ENCODE data around the gene HDAC4. TPM values are rescaled to one million over a fixed set of nuclear protein-coding genes. Genes with fewer than 3 reads are reported as not detected.
A peak's percentile ranks its signal among the peaks of the same experiment; 100 is the strongest.

The HDAC4 gene
- polyA plus RNA-seq, 6 donors from 2014 or later = 1.5 to 6.8 (median 2.8) TPM; not detected in 1

GRCh38 chr2:239260546-239261327 lies 140.1 kb downstream of the HDAC4 start:
- H3K4me1 Mint-ChIP-seq = peaks cover 36 to 52% (median 49%) of the 10 kb centered on the region in 3 donors

DNA sequence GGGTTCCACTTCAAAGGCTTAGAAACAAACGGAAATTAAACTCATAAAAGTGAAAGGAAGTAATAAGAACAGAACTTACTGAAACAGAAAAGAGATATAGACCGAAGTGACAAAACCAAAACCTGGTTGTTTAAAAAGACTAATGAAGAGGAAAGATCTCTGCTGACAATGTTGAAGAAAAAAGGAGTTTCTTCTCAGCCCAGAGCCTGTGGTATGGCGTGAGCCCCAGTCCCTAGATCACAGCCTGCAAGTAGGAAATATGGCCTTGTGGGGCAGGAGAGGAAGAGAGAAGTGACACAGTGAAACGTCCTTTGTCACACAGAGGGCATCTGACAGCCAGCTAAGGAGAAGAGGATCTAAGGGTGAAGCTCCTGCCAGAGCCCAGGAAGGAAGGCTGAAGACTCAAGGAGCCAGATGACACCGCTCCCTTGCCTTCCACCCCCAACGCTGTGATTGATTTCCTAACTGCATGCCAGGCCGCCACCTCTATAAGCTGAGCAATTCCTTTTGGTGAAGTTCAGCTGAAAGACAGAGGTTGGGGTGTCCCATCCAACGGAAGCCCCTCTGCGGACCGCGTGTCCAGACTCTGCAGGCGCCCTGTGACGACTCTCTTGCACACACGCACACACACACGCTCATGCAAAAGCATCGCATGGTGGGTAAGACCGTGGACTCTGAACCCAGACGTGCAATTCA lies 141.1 kb downstream of the HDAC4 start:
- DNase-seq (peak; percentile 11), ATAC-seq (ENCODE audit: low read depth in 2 of 2) (peak; percentile 48 to 52)
- Mint-ChIP-seq H3K4me1 (peaks cover 36 to 52% (median 48%) of the 10 kb centered on the region in 3 donors), H3K4me3 (peak overlapping the region; percentile 6 to 82 (median 67)), H3K27ac (peak overlapping the region in 2 of 6 donors; percentile 29 to 70), H3K27me3 (peaks cover 66 to 87% (median 75%) of the 10 kb centered on the region in 3 donors), H3K36me3 (peaks cover 17% of the 10 kb centered on the region in 2 donors), H3K9me3 (peaks cover 5 to 24% (median 20%) of the 10 kb centered on the region in 7 donors)

More at GRCh38 chr2:239260546-239261327, 140.1 kb downstream of the HDAC4 start:
- Mint-ChIP-seq H3K4me3 (peak overlapping the region in 4 of 8 donors; percentile 42 to 82 (median 59)), H3K27me3 (peaks cover 72 to 94% (median 73%) of the 10 kb centered on the region in 3 donors), H3K9me3 (peaks cover 5 to 24% (median 21%) of the 10 kb centered on the region in 7 donors), H3K36me3 (peaks cover 17% of the 10 kb centered on the region in 2 donors), H3K27ac (no peak overlapping the region)
- ATAC-seq (ENCODE audit: low read depth in 2 of 2) = no peak
- no peak for DNase-seq

DNA sequence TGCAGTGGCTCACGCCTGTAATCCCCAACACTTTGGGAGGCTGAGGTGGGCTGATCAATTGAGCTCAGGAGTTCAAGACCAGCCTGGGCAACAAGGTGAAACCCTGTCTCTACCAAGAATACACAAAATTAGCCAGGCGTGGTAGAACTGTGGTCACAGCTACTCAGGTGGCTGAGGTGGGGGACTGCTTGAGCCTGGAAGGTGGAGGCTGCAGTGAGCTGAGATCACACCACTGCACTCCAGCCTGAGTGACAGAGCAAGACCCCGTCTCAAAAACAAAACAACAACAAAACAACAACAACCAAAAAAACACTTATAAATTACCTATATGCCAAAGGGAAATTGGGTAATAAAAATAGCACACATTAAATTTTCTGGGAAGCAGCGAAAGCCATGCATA lies 141.6 kb downstream of the HDAC4 start:
- ATAC-seq (ENCODE audit: low read depth in 2 of 2) (peak; percentile 47 to 60), DNase-seq (no peak)
- Mint-ChIP-seq H3K27ac (peak overlapping the region in 2 of 6 donors; percentile 29 to 33), H3K9me3 (peaks cover 5 to 24% (median 20%) of the 10 kb centered on the region in 7 donors), H3K4me3 (peak overlapping the region in 7 of 8 donors; percentile 57 to 82 (median 70)), H3K27me3 (peaks cover 66 to 87% (median 76%) of the 10 kb centered on the region in 3 donors), H3K36me3 (peaks cover 17% of the 10 kb centered on the region in 2 donors), H3K4me1 (peaks cover 37 to 52% (median 47%) of the 10 kb centered on the region in 3 donors)

DNA sequence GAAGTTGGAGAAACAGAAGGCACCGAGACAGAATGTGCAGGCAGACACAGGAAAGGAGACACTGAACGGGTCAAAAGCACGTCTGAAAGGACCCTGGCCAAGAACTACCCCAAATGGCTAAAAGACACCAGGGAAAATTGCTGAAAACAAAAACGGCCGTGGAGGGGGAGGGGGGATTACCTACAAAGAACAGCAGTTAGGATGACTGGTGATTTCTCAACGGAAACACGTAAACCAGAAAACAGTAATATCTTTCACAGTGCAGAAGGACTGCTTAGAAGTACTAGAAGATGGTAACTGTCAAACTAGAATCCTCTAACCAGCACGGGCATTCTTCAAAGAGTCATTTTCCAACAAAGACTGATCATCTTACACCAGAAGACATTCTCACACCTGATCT lies 142.6 kb downstream of the HDAC4 start:
- H3K36me3 Mint-ChIP-seq = peaks cover 17% of the 10 kb centered on the region in 2 donors
- H3K4me1 Mint-ChIP-seq = peaks cover 46 to 58% (median 52%) of the 10 kb centered on the region in 3 donors
- peaks cover 5 to 24% (median 20%) of the 10 kb centered on the region in 7 donors for H3K9me3 Mint-ChIP-seq
- peak overlapping the region in 2 of 8 donors; percentile 53 to 75 for H3K4me3 Mint-ChIP-seq
- DNase-seq (no peak), ATAC-seq (ENCODE audit: low read depth in 2 of 2) (no peak)
- peak overlapping the region in 1 of 6 donors; percentile 46 for H3K27ac Mint-ChIP-seq
- peaks cover 67 to 87% (median 80%) of the 10 kb centered on the region in 3 donors for H3K27me3 Mint-ChIP-seq

DNA sequence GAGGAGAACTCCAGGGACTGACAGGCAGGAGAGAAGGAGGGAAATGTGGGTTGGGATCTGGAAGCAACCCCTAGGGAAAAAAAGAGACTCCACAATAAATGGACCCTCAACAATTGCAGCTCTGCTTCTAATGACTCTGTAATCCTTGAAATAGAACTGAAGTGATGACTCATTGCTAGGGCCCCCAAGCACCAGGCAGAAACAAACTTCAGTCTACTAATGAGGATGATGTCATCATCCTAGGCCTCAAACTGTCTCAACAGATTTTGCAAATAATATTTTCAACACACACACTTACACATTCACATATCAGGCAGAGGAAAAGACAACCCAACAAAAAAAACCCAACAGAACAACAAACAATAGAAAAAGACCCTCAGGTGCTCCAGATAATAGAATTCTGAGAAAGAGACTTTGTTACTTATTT lies 143.3 kb downstream of the HDAC4 start:
- no peak for ATAC-seq (ENCODE audit: low read depth in 2 of 2)
- peaks cover 67 to 88% (median 84%) of the 10 kb centered on the region in 3 donors for H3K27me3 Mint-ChIP-seq
- peaks cover 5 to 24% (median 20%) of the 10 kb centered on the region in 7 donors for H3K9me3 Mint-ChIP-seq
- DNase-seq = no peak
- peaks cover 53 to 63% (median 59%) of the 10 kb centered on the region in 3 donors for H3K4me1 Mint-ChIP-seq
- H3K4me3 Mint-ChIP-seq = peak overlapping the region in 1 of 8 donors; percentile 16
- no peak overlapping the region for H3K27ac Mint-ChIP-seq
- H3K36me3 Mint-ChIP-seq = peaks cover 17% of the 10 kb centered on the region in 2 donors

- ATAC-seq (ENCODE audit: low read depth in 2 of 2) = no peak
- Mint-ChIP-seq H3K27ac (peak overlapping the region in 2 of 6 donors; percentile 4 to 50), H3K4me1 (peaks cover 61 to 70% (median 69%) of the 10 kb centered on the region in 3 donors), H3K4me3 (no peak overlapping the region), H3K27me3 (peaks cover 71 to 89% (median 82%) of the 10 kb centered on the region in 3 donors), H3K36me3 (peaks cover 17% of the 10 kb centered on the region in 2 donors), H3K9me3 (peaks cover 5 to 24% (median 20%) of the 10 kb centered on the region in 7 donors)
- no peak for DNase-seq
Observed at GRCh38 chr2:239256350-239256743, 144.5 kb downstream of the HDAC4 start.

DNA sequence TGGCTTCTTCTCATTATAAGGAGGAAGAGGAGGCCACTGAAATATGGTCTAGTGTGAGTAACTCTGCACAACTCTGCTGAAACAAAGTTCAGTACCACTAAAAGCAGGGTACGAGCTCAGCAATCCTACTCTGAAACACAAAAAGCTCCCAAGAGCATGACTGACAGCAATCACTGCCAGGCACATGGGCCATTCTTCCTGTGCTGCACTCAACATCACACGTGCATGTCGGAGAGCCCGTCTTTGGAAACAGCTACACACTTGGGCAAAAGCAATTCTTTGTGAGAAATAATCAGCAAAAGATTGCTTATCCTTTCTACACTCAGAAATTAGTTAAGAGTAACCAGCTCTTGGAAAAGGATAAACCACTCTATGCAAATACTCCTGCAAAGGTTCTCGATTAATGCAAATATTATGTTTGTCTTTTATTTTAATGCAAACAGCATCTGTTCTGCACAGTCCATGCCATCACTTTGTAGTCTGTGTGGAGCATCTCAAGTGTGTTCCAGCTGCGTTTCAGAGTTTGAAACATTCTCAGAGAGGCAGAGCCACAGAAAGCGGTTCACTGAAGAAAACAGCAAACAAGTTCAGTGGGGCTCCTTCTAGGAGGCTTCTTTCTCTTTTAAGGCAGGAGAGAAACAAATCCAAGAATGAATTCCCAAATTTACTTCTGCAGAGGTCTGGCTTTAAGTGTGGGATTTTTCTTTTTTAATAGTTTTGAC lies 145.0 kb downstream of the HDAC4 start:
- peak overlapping the region in 1 of 6 donors; percentile 50 for H3K27ac Mint-ChIP-seq
- ATAC-seq (ENCODE audit: low read depth in 2 of 2) = no peak
- H3K4me3 Mint-ChIP-seq = peak overlapping the region in 2 of 8 donors; percentile 17 to 26
- peaks cover 17% of the 10 kb centered on the region in 2 donors for H3K36me3 Mint-ChIP-seq
- H3K27me3 Mint-ChIP-seq = peaks cover 68 to 84% (median 77%) of the 10 kb centered on the region in 3 donors
- peaks cover 62 to 70% (median 67%) of the 10 kb centered on the region in 3 donors for H3K4me1 Mint-ChIP-seq
- H3K9me3 Mint-ChIP-seq = peaks cover 5 to 24% (median 20%) of the 10 kb centered on the region in 7 donors
- DNase-seq = no peak

GRCh38 chr2:239255218-239255617 lies 145.6 kb downstream of the HDAC4 start:
- peak; percentile 47 to 60 for ATAC-seq (ENCODE audit: low read depth in 2 of 2)
- Mint-ChIP-seq H3K4me3 (peak overlapping the region in 1 of 8 donors; percentile 26), H3K27ac (peak overlapping the region in 1 of 6 donors; percentile 34), H3K4me1 (peaks cover 57 to 65% (median 65%) of the 10 kb centered on the region in 3 donors), H3K27me3 (peaks cover 62 to 82% (median 75%) of the 10 kb centered on the region in 3 donors), H3K9me3 (peaks cover 5 to 24% (median 20%) of the 10 kb centered on the region in 7 donors), H3K36me3 (peaks cover 17% of the 10 kb centered on the region in 2 donors)
- peak; percentile 39 for DNase-seq

DNA sequence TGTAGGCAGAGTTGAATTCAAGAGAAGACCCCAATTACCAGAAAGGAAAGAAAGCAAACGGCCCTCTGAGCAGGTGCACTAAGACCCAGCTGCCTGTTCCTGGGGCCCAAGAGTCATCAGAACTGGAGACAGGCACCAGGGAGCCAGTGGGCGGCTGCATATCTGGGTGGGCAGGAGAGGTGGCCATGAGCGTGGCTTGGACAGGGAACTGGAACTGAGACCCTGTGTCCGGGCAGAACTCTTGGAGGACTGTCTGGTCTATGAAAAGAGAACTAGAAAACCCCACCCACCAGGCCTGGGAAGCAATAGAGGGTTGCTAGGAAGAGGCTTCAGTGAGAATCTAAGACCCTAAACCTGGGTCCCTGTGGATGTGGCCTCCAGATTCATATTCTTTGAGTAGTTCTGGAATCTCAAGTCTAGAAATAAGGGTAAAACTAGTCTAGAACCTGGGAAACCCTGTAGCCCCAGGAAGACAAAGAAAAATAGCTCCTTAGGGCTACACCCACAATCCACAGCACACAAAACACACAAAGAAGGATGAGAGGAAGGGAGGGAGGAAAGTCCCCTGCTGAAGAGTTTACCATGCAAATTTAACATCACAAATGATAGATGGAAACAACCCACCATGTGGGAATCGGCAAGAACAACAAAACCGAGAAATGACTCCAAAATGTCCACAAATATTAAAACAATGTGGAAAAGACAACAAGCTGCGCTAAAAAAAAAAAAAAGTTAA lies 147.0 kb downstream of the HDAC4 start:
- H3K27ac Mint-ChIP-seq = peak overlapping the region in 4 of 6 donors; percentile 5 to 64 (median 42)
- peak overlapping the region in 6 of 8 donors; percentile 55 to 91 (median 79) for H3K4me3 Mint-ChIP-seq
- H3K4me1 Mint-ChIP-seq = peaks cover 46 to 57% (median 51%) of the 10 kb centered on the region in 3 donors
- H3K27me3 Mint-ChIP-seq = peaks cover 65 to 82% (median 73%) of the 10 kb centered on the region in 3 donors
- peaks cover 17% of the 10 kb centered on the region in 2 donors for H3K36me3 Mint-ChIP-seq
- no peak for DNase-seq
- no peak for ATAC-seq (ENCODE audit: low read depth in 2 of 2)
- H3K9me3 Mint-ChIP-seq = peaks cover 5 to 21% (median 19%) of the 10 kb centered on the region in 7 donors

DNA sequence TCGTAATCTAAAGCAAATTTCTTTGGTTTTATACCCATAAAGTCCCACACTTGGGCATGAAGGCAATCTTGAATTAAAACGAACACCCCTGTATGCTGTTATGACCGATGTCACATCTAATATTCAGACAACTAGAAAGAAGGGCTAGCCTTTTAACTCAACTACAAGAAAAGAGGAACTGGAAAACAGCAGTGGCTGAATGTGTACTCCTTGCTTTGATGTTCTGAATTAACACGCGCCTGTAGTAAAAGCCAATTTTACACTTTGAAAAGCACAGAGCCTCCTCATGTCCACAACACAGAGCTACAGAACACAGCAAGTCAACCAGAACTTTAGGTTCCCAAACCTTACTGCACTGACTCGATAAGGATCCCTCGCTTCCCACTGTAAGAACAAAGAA lies 147.6 kb downstream of the HDAC4 start:
- H3K4me3 Mint-ChIP-seq = peak overlapping the region; percentile 48 to 91 (median 82)
- peaks cover 42 to 54% (median 49%) of the 10 kb centered on the region in 3 donors for H3K4me1 Mint-ChIP-seq
- peaks cover 62 to 78% (median 73%) of the 10 kb centered on the region in 3 donors for H3K27me3 Mint-ChIP-seq
- DNase-seq = peak; percentile 59
- peaks cover 5 to 15% (median 13%) of the 10 kb centered on the region in 7 donors for H3K9me3 Mint-ChIP-seq
- ATAC-seq (ENCODE audit: low read depth in 2 of 2) = peak; percentile 84 to 86
- H3K27ac Mint-ChIP-seq = peak overlapping the region in 5 of 6 donors; percentile 3 to 64 (median 45)
- H3K36me3 Mint-ChIP-seq = peaks cover 11 to 12% of the 10 kb centered on the region in 2 donors

GRCh38 chr2:239252801-239253200 lies 148.0 kb downstream of the HDAC4 start:
- DNase-seq (peak; percentile 25), ATAC-seq (ENCODE audit: low read depth in 2 of 2) (peak; percentile 39)
- peak overlapping the region; percentile 3 to 88 (median 51) for H3K27ac Mint-ChIP-seq
- H3K9me3 Mint-ChIP-seq = peaks cover 2 to 11% (median 8%) of the 10 kb centered on the region in 7 donors
- peaks cover 6 to 8% of the 10 kb centered on the region in 2 donors for H3K36me3 Mint-ChIP-seq
- peaks cover 42 to 54% (median 49%) of the 10 kb centered on the region in 3 donors for H3K4me1 Mint-ChIP-seq
- peak overlapping the region; percentile 48 to 91 (median 82) for H3K4me3 Mint-ChIP-seq
- H3K27me3 Mint-ChIP-seq = peaks cover 58 to 73% (median 68%) of the 10 kb centered on the region in 3 donors
